Fibroblast of villous mesenchyme (primary cell): ENCODE data around the gene CHAT. TPM values are rescaled to one million over a fixed set of nuclear protein-coding genes. Genes with fewer than 3 reads are reported as not detected.

Source experiments
- DNase-seq: peaks from one replicate; pipeline ENCODE4 v3.0.0-alpha.2; 2010; ENCODE audit warnings: low read depth
- H3K4me3 ChIP-seq: 2 replicates; pipeline ENCODE4 v1.5.1; 2011; ENCODE audit warnings: low read depth, mild to moderate bottlenecking, low read length
- CTCF ChIP-seq: IDR thresholded peaks from 2 replicates; pipeline ENCODE4 v1.5.1; 2012; ENCODE audit warnings: low read depth, mild to moderate bottlenecking, low read length; ENCODE audit not compliant: insufficient read depth
- total RNA-seq: library from RNA; depleted of rRNA; stranded (reverse); fragments of >200 nt; gene quantifications from 2 replicates; pipeline ENCODE4 v1.2.3, GENCODE V29; 2012

The CHAT gene
- total RNA-seq, 1 donor: not detected

- no peak for DNase-seq
- no peak overlapping the region for H3K4me3 ChIP-seq
- no peak for TF ChIP-seq CTCF
These were observed 43.8 kb downstream of the CHAT start for GRCh38 chr10:49657606-49658005.

- H3K4me3 ChIP-seq: no peak overlapping the region
- TF ChIP-seq CTCF: no peak
- no peak for DNase-seq
These were observed 47.5 kb downstream of the CHAT start for GRCh38 chr10:49661140-49661856.

- no peak overlapping the region for H3K4me3 ChIP-seq
- DNase-seq: no peak
- TF ChIP-seq CTCF: no peak
These were observed 48.5 kb downstream of the CHAT start for GRCh38 chr10:49662169-49662830.

- DNase-seq: no peak
- no peak overlapping the region for H3K4me3 ChIP-seq
- no peak for TF ChIP-seq CTCF
These were observed 49.8 kb downstream of the CHAT start for GRCh38 chr10:49663596-49663995.

GRCh38 chr10:49664006-49664841 is 50.4 kb downstream of the CHAT start:
- no peak for TF ChIP-seq CTCF
- DNase-seq: no peak
- no peak overlapping the region for H3K4me3 ChIP-seq

- no peak overlapping the region for H3K4me3 ChIP-seq
- no peak for TF ChIP-seq CTCF
- DNase-seq: no peak
These were observed 51.1 kb downstream of the CHAT start for GRCh38 chr10:49664842-49665355.
